K562 (cell line): ENCODE measurements around the gene TLK2. TPM values are rescaled to one million over a fixed set of nuclear protein-coding genes. Genes with fewer than 3 reads are reported as not detected.
A peak's percentile ranks its signal among the peaks of the same experiment; 100 is the strongest.

Experiments
- HCFC1 ChIP-seq: IDR thresholded peaks from 2 replicates; pipeline ENCODE4 v1.6.1; 2012; ENCODE audit warnings: low read depth, low read length, improper control_type of control experiment
- HNRNPLL ChIP-seq: fragments of 200-400 bp; formaldehyde crosslinking; IDR thresholded peaks from 2 replicates; pipeline ENCODE4 v1.6.1; 2017; ENCODE audit warnings: low read length, low read depth, mild to moderate bottlenecking; ENCODE audit not compliant: poor library complexity, severe bottlenecking
- MTA1 ChIP-seq: fragments of 450-650 bp; IDR thresholded peaks from 2 replicates; pipeline ENCODE4 v1.6.1; 2017; ENCODE audit warnings: borderline replicate concordance
- MYC ChIP-seq, 2 experiments: fragments of 250-450 bp in 1 of 2; sonication (Bioruptor Pico) in 1 of 2; IDR thresholded peaks; 2 replicates each; pipeline versions ENCODE4 v1.5.1 to v1.6.1; 2012 to 2021; ENCODE audit warnings: low read depth in 2 of 2, borderline replicate concordance in 1 of 2, improper control_type of control experiment in 1 of 2, low read length in 1 of 2, mild to moderate bottlenecking in 1 of 2, moderate library complexity in 1 of 2
- POLR2AphosphoS5 ChIP-seq: IDR thresholded peaks from 2 replicates; pipeline ENCODE4 v1.6.1; 2011; ENCODE audit warnings: mild to moderate bottlenecking, low read depth, low read length, moderate library complexity; ENCODE audit not compliant: control insufficient read depth, insufficient read depth
- TAF1 ChIP-seq: IDR thresholded peaks from 2 replicates; pipeline ENCODE4 v1.6.1; 2011; ENCODE audit warnings: mild to moderate bottlenecking, low read length, moderate library complexity; ENCODE audit not compliant: insufficient read depth, control insufficient read depth, severe bottlenecking; ENCODE audit errors: extremely low read depth
- YY1 ChIP-seq, 3 experiments: IDR thresholded peaks; 2 replicates each; pipeline ENCODE4 v1.6.1; 2011; ENCODE audit warnings: low read length in 2 of 3, mild to moderate bottlenecking in 2 of 3, moderate library complexity in 2 of 3, borderline replicate concordance in 1 of 3, control low read depth in 1 of 3, low read depth in 1 of 3; ENCODE audit not compliant: insufficient read depth in 3 of 3, insufficient replicate concordance in 2 of 3, control insufficient read depth in 1 of 3, insufficient read length in 1 of 3; ENCODE audit errors: extremely low read depth in 1 of 3
- ZFX ChIP-seq: sonication (generic); formaldehyde crosslinking; IDR thresholded peaks from 2 replicates; pipeline ENCODE4 v1.8.0; 2022; ENCODE audit warnings: mild to moderate bottlenecking, missing genetic modification reagents, moderate library complexity
- ZNF212 ChIP-seq: fragments of 450-650 bp; formaldehyde crosslinking; IDR thresholded peaks from 2 replicates; pipeline ENCODE4 v1.4.0; 2020; ENCODE audit warnings: mild to moderate bottlenecking
- ZNF57 ChIP-seq: fragments of 450-650 bp; formaldehyde crosslinking; IDR thresholded peaks from 2 replicates; pipeline ENCODE4 v1.4.0; 2020; ENCODE audit warnings: mild to moderate bottlenecking, moderate library complexity
- polyA plus RNA-seq, 8 experiments: library from polyadenylated mRNA; depleted of rRNA in 4 of 8; stranded (reverse) in 5 of 8; unstranded in 3 of 8; fragments of >200 nt; fragmentation: Nextera tagmentation in 2 of 8; fragmentation: Illumina TruSeq in 1 of 8; extraction: Ambion mirVana in 2 of 8; extraction: Trizol in 1 of 8; gene quantifications; 2 replicates each; pipeline versions ENCODE4 v1.2.1 to v1.2.3, GENCODE V29; 2011 to 2014; ENCODE audit warnings: inconsistent platforms in 1 of 8, missing spikeins in 1 of 8
- total RNA-seq, 7 experiments: library from RNA; depleted of rRNA in 6 of 7; stranded (reverse); fragments of >200 nt in 6 of 7; fragmentation: Illumina TruSeq in 2 of 7; extraction: Trizol in 2 of 7; gene quantifications; 2 replicates each; pipeline versions ENCODE4 v1.2.1 to v1.2.3, GENCODE V29; 2011 to 2021; ENCODE audit warnings: low replicate concordance in 1 of 7
- TF ChIP-seq, protein P1 (sequence below): IDR thresholded peaks from 2 replicates; pipeline ENCODE4 v1.6.1; 2016; ENCODE audit warnings: missing genetic modification characterization, missing compliant biosample characterization
- TF ChIP-seq, protein P2 (sequence below), 2 experiments: IDR thresholded peaks; 2 replicates each; pipeline ENCODE4 v1.6.1; 2012; ENCODE audit warnings: improper control_type of control experiment in 2 of 2, low read depth in 2 of 2, low read length in 2 of 2, borderline replicate concordance in 1 of 2
- TF ChIP-seq, protein P3 (sequence below): fragments of 250-450 bp; sonication (Bioruptor Pico); IDR thresholded peaks from 2 replicates; pipeline ENCODE4 v1.4.0; 2020; ENCODE audit warnings: mild to moderate bottlenecking
- TF ChIP-seq, protein P4 (sequence below): sonication (generic); formaldehyde crosslinking; IDR thresholded peaks from 2 replicates; pipeline ENCODE4 v1.5.0; 2020; ENCODE audit warnings: missing genetic modification reagents
- TF ChIP-seq, protein P5 (sequence below): sonication (generic); formaldehyde crosslinking; IDR thresholded peaks from 2 replicates; pipeline ENCODE4 v1.8.1; 2022; ENCODE audit warnings: missing genetic modification reagents

The TLK2 gene
- total and polyA plus RNA-seq, 9 of the 15 experiments (the other 6 are each of a cell fraction or from before 2014, with no cell fraction given): 10.1 to 51.9 (median 32.4) TPM

DNA sequence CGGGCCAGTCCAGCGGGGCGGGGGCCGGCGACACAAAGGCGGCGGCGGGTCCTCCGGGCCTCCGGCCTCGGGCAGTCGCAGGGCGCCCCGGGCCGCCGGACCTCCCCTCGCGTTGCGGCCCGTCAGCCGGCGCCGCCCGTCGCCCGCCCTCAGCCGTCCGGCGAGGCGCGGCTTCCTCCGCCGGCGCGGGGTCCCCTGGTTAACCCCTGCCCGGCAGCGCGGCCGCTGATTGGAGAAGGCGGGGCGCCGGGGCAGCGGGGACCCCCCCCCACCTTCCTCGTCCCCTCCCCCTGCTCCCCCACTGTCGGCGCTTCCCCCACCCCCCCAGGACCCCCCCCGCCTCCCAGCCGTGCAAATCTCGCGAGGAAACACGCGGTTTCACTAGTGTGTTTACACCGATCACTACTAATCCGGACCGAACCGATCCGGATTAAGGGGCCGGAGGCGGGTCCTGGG lies at the start of gene TLK2 (continued):
- TF ChIP-seq, protein P1, sequence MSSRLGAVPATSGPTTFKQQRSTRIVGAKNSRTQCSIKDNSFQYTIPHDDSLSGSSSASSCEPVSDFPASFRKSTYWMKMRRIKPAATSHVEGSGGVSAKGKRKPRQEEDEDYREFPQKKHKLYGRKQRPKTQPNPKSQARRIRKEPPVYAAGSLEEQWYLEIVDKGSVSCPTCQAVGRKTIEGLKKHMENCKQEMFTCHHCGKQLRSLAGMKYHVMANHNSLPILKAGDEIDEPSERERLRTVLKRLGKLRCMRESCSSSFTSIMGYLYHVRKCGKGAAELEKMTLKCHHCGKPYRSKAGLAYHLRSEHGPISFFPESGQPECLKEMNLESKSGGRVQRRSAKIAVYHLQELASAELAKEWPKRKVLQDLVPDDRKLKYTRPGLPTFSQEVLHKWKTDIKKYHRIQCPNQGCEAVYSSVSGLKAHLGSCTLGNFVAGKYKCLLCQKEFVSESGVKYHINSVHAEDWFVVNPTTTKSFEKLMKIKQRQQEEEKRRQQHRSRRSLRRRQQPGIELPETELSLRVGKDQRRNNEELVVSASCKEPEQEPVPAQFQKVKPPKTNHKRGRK (tag): no peak
- TF ChIP-seq ZFX (no peak; the same call in 1 of the 2 replicates), POLR2AphosphoS5 (peak; percentile 72; the same call in 1 of the 2 replicates), HNRNPLL (no peak), HCFC1 (0 out of 2 replicates have a peak, but pooled peaks have one; percentile 7), YY1 (IDR thresholded peaks at IDR 0.05; ENCODE audit: borderline replicate concordance in 1 of 3, control insufficient read depth in 1 of 3, extremely low read depth in 1 of 3, insufficient read depth in 3 of 3, insufficient read length in 1 of 3, insufficient replicate concordance in 2 of 3, low read depth in 1 of 3, low read length in 2 of 3) (peak in 2 of 3 experiments; percentile 14 to 68), TAF1 (peak; percentile 30), ZNF57 (CRISPR knock-in tag) (no peak), MTA1 (no peak), ZNF212 (CRISPR knock-in tag) (no peak), MYC (IDR thresholded peaks at IDR 0.05; ENCODE audit: low read depth, low read length) (peak; percentile 46), MYC (CRISPR knock-in tag; IDR thresholded peaks at IDR 0.05; ENCODE audit: borderline replicate concordance, low read depth) (no peak)
- TF ChIP-seq, protein P2, sequence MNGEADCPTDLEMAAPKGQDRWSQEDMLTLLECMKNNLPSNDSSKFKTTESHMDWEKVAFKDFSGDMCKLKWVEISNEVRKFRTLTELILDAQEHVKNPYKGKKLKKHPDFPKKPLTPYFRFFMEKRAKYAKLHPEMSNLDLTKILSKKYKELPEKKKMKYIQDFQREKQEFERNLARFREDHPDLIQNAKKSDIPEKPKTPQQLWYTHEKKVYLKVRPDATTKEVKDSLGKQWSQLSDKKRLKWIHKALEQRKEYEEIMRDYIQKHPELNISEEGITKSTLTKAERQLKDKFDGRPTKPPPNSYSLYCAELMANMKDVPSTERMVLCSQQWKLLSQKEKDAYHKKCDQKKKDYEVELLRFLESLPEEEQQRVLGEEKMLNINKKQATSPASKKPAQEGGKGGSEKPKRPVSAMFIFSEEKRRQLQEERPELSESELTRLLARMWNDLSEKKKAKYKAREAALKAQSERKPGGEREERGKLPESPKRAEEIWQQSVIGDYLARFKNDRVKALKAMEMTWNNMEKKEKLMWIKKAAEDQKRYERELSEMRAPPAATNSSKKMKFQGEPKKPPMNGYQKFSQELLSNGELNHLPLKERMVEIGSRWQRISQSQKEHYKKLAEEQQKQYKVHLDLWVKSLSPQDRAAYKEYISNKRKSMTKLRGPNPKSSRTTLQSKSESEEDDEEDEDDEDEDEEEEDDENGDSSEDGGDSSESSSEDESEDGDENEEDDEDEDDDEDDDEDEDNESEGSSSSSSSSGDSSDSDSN (IDR thresholded peaks at IDR 0.05; ENCODE audit: borderline replicate concordance in 1 of 2, low read depth in 2 of 2, low read length in 2 of 2): peak in 1 of 2 experiments; percentile 63; a peak in 1 of 4 replicates
- TF ChIP-seq, protein P3, sequence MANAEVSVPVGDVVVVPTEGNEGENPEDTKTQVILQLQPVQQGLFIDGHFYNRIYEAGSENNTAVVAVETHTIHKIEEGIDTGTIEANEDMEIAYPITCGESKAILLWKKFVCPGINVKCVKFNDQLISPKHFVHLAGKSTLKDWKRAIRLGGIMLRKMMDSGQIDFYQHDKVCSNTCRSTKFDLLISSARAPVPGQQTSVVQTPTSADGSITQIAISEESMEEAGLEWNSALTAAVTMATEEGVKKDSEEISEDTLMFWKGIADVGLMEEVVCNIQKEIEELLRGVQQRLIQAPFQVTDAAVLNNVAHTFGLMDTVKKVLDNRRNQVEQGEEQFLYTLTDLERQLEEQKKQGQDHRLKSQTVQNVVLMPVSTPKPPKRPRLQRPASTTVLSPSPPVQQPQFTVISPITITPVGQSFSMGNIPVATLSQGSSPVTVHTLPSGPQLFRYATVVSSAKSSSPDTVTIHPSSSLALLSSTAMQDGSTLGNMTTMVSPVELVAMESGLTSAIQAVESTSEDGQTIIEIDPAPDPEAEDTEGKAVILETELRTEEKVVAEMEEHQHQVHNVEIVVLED (CRISPR knock-in tag): peak; percentile 36; the same call in 1 of the 2 replicates
- TF ChIP-seq, protein P4, sequence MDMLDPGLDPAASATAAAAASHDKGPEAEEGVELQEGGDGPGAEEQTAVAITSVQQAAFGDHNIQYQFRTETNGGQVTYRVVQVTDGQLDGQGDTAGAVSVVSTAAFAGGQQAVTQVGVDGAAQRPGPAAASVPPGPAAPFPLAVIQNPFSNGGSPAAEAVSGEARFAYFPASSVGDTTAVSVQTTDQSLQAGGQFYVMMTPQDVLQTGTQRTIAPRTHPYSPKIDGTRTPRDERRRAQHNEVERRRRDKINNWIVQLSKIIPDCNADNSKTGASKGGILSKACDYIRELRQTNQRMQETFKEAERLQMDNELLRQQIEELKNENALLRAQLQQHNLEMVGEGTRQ (CRISPR knock-in tag): no peak
- TF ChIP-seq, protein P5, sequence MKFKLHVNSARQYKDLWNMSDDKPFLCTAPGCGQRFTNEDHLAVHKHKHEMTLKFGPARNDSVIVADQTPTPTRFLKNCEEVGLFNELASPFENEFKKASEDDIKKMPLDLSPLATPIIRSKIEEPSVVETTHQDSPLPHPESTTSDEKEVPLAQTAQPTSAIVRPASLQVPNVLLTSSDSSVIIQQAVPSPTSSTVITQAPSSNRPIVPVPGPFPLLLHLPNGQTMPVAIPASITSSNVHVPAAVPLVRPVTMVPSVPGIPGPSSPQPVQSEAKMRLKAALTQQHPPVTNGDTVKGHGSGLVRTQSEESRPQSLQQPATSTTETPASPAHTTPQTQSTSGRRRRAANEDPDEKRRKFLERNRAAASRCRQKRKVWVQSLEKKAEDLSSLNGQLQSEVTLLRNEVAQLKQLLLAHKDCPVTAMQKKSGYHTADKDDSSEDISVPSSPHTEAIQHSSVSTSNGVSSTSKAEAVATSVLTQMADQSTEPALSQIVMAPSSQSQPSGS (CRISPR knock-in tag): no peak
